ENCODE measurements around the gene HAGHL.
A peak's percentile ranks its signal among the peaks of the same experiment; 100 is the strongest.
"Not testable (repeated sequence)": the region's sequence is repeated elsewhere in the genome, so short reads cannot be mapped to it uniquely, and the experiment has no call there.

HAGHL gene

GRCh38 chr16:736936-737481 is 10.1 kb downstream of the HAGHL start:
- no peak for DNase-seq

GRCh38 chr16:739560-740458 is 12.9 kb downstream of the HAGHL start:
- no peak for DNase-seq

- no peak for DNase-seq
Observed at GRCh38 chr16:740459-740763, 13.5 kb downstream of the HAGHL start.

GRCh38 chr16:740764-741505 is 14.0 kb downstream of the HAGHL start, which contains the start of gene CIAO3:
CIAO3 (minus strand) TSS chr16:740997; CDS start chr16:740985, 12 bp downstream.
- peak; percentile 89 for DNase-seq

- no peak for DNase-seq
Observed at GRCh38 chr16:741986-742629, 15.2 kb downstream of the HAGHL start.

- not testable (repeated sequence) for DNase-seq
Observed at GRCh38 chr16:742894-743293, 16.0 kb downstream of the HAGHL start.

- no peak for DNase-seq
Observed at GRCh38 chr16:743794-744500, 17.0 kb downstream of the HAGHL start.

GRCh38 chr16:745739-746138 is 18.8 kb downstream of the HAGHL start:
- no peak for DNase-seq

GRCh38 chr16:746637-747036 is 19.7 kb downstream of the HAGHL start:
- no peak for DNase-seq

GRCh38 chr16:747978-748746 is 21.3 kb downstream of the HAGHL start:
- DNase-seq: no peak

GRCh38 chr16:749010-749409 is 22.1 kb downstream of the HAGHL start:
- DNase-seq: peak; percentile 73

GRCh38 chr16:750485-750884 is 23.6 kb downstream of the HAGHL start:
- DNase-seq: no peak

- no peak for DNase-seq
Observed at GRCh38 chr16:751152-752006, 24.5 kb downstream of the HAGHL start.

GRCh38 chr16:752007-752312 is 25.1 kb downstream of the HAGHL start:
- DNase-seq: no peak

GRCh38 chr16:754121-754607 is 27.3 kb downstream of the HAGHL start:
- not testable (repeated sequence) for DNase-seq

GRCh38 chr16:754656-755055 is 27.8 kb downstream of the HAGHL start:
- DNase-seq: no peak

GRCh38 chr16:756428-756827 is 29.5 kb downstream of the HAGHL start:
- DNase-seq: no peak

GRCh38 chr16:759110-759910 is 32.4 kb downstream of the HAGHL start:
- DNase-seq: no peak

- no peak for DNase-seq
Observed at GRCh38 chr16:760065-760464, 33.2 kb downstream of the HAGHL start.
